ENCODE data around the gene RTN4R.

The RTN4R gene

DNA sequence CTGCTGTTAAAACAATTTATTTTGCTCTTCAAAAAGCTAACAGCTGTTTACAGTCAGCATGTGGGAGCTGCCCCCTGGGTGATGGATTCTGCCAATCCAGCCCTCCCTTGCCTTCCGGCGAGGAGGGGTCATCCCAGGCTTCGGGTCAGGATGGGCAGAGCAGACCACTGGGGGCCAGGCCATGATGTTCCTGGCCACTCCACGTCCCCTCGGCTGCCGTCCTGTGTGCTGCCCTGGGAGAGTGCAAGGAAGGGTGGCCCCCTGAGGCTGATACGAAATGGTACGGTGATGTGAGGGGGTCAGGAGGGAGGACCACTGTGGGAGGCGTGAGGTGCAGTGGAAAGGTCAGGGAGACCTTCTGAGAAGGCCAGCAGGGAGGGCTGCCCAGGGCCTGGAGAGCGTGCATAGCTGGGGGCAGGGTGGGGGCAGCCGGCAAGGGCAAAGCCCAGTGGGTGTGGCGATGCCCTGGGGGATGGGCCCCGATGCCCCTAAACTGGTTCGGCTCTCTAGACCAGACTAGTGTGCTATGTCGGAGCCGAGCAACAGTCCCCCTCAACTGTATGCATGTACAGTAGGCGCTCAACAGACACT lies 41.3 kb downstream of the RTN4R start:
- TF ChIP-seq, protein P1, sequence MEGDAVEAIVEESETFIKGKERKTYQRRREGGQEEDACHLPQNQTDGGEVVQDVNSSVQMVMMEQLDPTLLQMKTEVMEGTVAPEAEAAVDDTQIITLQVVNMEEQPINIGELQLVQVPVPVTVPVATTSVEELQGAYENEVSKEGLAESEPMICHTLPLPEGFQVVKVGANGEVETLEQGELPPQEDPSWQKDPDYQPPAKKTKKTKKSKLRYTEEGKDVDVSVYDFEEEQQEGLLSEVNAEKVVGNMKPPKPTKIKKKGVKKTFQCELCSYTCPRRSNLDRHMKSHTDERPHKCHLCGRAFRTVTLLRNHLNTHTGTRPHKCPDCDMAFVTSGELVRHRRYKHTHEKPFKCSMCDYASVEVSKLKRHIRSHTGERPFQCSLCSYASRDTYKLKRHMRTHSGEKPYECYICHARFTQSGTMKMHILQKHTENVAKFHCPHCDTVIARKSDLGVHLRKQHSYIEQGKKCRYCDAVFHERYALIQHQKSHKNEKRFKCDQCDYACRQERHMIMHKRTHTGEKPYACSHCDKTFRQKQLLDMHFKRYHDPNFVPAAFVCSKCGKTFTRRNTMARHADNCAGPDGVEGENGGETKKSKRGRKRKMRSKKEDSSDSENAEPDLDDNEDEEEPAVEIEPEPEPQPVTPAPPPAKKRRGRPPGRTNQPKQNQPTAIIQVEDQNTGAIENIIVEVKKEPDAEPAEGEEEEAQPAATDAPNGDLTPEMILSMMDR (IDR thresholded peaks at IDR 0.05; ENCODE audit: low read depth, low read length, missing control alignments), result no peak

DNA sequence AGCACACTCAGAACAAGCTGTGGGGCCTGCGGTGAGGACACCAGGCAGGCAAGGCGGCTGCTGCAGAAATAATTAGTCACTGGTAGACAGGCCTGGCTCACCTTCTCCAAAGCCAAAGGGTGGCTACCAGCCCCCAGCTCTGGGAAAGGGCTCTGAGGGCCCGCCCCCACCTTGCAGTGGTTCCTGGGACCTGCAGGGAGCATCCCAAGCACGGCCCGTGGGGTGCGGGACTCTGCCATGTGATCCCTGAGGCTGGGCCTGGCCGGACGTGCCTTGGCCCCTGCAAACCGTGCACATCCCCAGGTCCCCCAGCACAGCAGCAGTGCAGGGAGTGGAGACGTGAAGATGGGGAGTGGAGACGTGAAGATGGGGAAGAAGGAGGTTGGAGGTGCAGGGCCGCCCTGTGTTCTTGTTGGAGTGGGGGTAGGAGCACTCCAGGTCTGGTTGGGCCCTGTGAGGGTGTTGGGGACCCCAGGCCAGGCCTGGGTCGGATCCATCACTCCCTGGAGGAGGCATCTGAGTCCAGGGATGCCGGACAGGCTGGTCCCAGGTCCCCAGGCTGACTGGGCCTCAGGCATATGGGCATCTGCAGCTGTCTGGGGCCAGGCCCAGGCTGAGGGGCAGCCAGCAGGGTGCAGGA lies 41.9 kb downstream of the RTN4R start:
- no peak overlapping the region for H3K4me3 ChIP-seq (replicated peaks; ENCODE audit: low read depth, low read length)
- TF ChIP-seq, protein P1 (IDR thresholded peaks at IDR 0.05; ENCODE audit: low read depth, low read length, missing control alignments), result no peak
- no peak for DNase-seq (ENCODE audit: extremely low read depth, low read depth)

More for the DNA sequence above, 41.3 kb downstream of the RTN4R start:
- H3K4me3 ChIP-seq (replicated peaks; ENCODE audit: low read depth, low read length), result no peak overlapping the region
- DNase-seq (ENCODE audit: extremely low read depth, low read depth), result no peak

DNA sequence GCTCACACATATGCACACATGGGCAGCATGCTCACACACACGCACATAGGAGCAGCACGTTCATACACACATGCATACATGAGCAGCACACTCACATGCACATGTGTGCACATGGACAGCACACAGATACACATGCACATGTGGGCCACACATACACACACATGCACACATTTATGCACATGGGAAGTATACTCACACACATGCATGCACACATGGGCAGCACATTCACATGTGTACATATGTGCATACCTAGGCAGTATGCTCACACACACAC lies 42.5 kb downstream of the RTN4R start:
- H3K4me3 ChIP-seq (replicated peaks; ENCODE audit: low read depth, low read length), result no peak overlapping the region
- TF ChIP-seq, protein P1 (IDR thresholded peaks at IDR 0.05; ENCODE audit: low read depth, low read length, missing control alignments), result no peak
- DNase-seq (ENCODE audit: extremely low read depth, low read depth), result no peak

DNA sequence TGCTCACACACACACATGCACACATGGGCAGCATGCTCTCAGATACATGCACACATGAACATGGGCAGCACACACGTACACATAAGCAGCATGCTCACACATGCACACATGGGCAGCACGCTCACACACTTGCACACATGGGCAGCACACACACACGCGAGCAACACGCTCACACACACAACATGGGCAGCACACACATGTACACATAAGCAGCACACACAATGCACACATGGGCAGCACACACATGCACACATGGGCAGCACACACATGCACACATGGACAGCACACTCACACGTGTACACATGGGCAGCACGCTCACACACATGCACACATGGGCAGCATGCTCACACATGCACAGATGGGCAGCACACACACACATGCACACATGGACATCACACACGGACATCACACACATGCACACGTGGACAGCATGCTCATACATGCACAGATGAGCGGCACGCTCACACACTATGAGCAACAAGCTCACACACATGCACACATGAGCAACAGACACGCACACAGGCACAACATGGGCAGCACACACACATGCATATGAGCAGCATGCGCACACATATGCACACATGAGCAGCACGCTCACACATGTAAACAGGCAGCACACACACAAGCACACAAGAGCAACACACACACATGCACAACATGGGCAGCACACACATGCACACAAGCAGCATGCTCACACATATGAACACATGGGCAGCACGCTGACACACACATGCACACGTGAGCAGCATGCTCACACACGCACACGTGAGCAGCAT lies 43.0 kb downstream of the RTN4R start:
- no peak for DNase-seq (ENCODE audit: extremely low read depth, low read depth)
- H3K4me3 ChIP-seq (replicated peaks; ENCODE audit: low read depth, low read length), result no peak overlapping the region
- TF ChIP-seq, protein P1 (IDR thresholded peaks at IDR 0.05; ENCODE audit: low read depth, low read length, missing control alignments), result no peak

DNA sequence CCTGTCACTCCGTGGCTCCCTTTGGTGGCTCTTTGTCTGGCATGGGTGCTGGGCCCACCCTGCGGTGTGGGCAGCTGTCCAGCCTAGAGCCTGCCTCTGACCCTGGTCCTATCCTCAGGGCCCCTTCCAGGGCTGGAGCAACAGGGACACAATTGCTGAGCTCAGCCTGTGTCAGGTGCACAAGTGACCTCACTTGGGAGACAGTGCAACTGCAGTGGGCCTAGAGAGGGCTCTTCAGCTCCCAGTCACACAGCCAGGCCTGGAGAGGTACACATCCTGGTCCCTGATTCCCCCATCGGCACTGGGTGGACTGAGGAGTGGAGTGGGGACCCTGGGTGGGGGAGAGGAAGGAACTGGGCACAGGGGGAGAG lies 43.9 kb downstream of the RTN4R start:
- H3K4me3 ChIP-seq (replicated peaks; ENCODE audit: low read depth, low read length), result no peak overlapping the region
- TF ChIP-seq, protein P1 (IDR thresholded peaks at IDR 0.05; ENCODE audit: low read depth, low read length, missing control alignments), result no peak
- DNase-seq (ENCODE audit: extremely low read depth, low read depth), result no peak

DNA sequence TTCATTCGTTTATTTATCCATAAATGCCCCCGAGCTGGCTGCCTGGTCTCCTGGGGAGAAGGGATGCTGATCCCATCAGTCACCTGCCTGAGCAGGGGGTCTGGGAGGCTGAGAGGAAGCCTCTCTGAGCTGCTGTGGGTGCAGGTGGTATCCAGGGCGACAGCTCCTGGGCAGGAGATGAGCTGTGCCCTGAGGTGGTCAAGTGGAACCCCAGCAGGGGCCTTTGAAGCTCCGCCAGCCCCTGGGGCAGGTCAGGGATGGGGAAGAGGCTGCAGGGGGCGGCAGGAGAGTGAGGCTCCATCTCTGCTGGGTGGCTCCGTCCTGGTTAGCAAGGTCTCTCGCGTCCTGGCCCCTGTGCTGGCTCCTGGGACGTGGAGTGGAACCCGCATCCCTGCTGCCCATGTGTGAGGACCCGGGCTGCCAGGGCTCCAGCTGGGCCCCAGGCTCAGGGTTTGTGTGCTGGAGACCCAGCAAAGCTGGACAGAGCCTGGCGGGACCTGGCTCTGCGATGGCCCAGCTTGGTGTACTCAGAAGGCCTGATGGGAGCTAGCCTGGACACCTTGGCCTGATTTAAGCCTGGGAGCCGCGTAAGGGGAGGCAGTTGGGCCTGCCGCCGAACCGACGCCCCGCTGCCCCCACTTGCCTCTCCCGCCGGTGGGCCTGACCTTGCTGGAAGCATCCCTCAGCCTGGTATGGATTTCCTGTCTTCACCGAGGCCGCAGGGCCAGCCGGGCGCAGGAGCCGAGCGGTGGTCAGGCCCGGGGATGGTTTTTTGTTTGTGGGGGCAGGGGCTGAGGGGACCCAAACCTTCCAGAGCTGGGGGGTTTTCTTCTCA lies 44.5 kb downstream of the RTN4R start:
- H3K4me3 ChIP-seq (replicated peaks; ENCODE audit: low read depth, low read length), result no peak overlapping the region
- DNase-seq (ENCODE audit: extremely low read depth, low read depth), result no peak
- TF ChIP-seq, protein P1 (IDR thresholded peaks at IDR 0.05; ENCODE audit: low read depth, low read length, missing control alignments), result no peak
